Muscle of leg (tissue), 16 donors: ENCODE results near the gene ZBTB40. TPM values are rescaled to one million over a fixed set of nuclear protein-coding genes. Genes with fewer than 3 reads are reported as not detected.

Source experiments
- DNase-seq: peaks from one replicate; pipeline ENCODE4 v3.0.0; 2013
- H3K27ac ChIP-seq: one replicate; pipeline ENCODE4 v1.5.1; 2013; ENCODE audit warnings: mild to moderate bottlenecking, low read length, control low read depth
- H3K27me3 ChIP-seq: one replicate; pipeline ENCODE4 v1.6.1; 2013; ENCODE audit warnings: low read length; ENCODE audit not compliant: control insufficient read depth, insufficient read depth
- H3K36me3 ChIP-seq: one replicate; pipeline ENCODE4 v1.6.1; 2013; ENCODE audit warnings: low read length; ENCODE audit not compliant: control insufficient read depth, insufficient read depth
- H3K4me1 ChIP-seq: one replicate; pipeline ENCODE4 v1.6.1; 2013; ENCODE audit warnings: low read length; ENCODE audit not compliant: control insufficient read depth, insufficient read depth
- H3K4me3 ChIP-seq: one replicate; pipeline ENCODE4 v1.5.1; 2013; ENCODE audit warnings: low read length, control low read depth
- H3K9me3 ChIP-seq: replicated peaks from 2 replicates; pipeline ENCODE4 v1.6.1; 2013; ENCODE audit warnings: low read depth, low read length; ENCODE audit not compliant: control insufficient read depth
- WGBS: methylation state at CpG from one replicate; pipeline ENCODE4 v1.1.5; 2013; ENCODE audit warnings: missing lambda C conversion rate; ENCODE audit not compliant: insufficient coverage; 5-methylcytosine and 5-hydroxymethylcytosine counted together
- long read RNA-seq, 11 donors: transcript quantifications; one replicate each; lab custom pipeline, GENCODE V29; 2026
- polyA plus RNA-seq, 8 donors: library from polyadenylated mRNA; unstranded; fragments of 120-200 nt; gene quantifications; one replicate each; pipeline versions ENCODE4 v1.2.1 to v1.2.3, GENCODE V29; 2013; ENCODE audit warnings: inconsistent platforms in 1 of 8, low replicate concordance in 1 of 8; ENCODE audit not compliant: insufficient read length in 8 of 8, insufficient read depth in 1 of 8
- total RNA-seq: library from RNA; stranded (reverse); fragments of 120-200 nt; gene quantifications from one replicate; pipeline ENCODE4 v1.2.4, GENCODE V29; 2013

Gene ZBTB40
- total RNA-seq = 10.9 TPM
- polyA plus RNA-seq = 10 to 100 TPM; 10.3 to 15.2 (median 11.7) TPM
- long read RNA-seq, donor 1 = 0 reads
- long read RNA-seq, donor 2 = 0 reads
- long read RNA-seq, donor 3 = 0 reads
- long read RNA-seq, donor 4 = 0 reads
- long read RNA-seq, donor 5, full-length matches to known transcripts = 4 of 4 reads
- long read RNA-seq, donor 5, partial matches to known transcripts = 0 of 4 reads
- long read RNA-seq, donor 5, other reads (novel, unspliced or antisense) = 0 of 4 reads
- long read RNA-seq, donor 6, full-length matches to known transcripts = 1 of 1 reads
- long read RNA-seq, donor 6, partial matches to known transcripts = 0 of 1 reads
- long read RNA-seq, donor 6, other reads (novel, unspliced or antisense) = 0 of 1 reads
- long read RNA-seq, donor 7 = 0 reads
- long read RNA-seq, donor 8, full-length matches to known transcripts = 1 of 1 reads
- long read RNA-seq, donor 8, partial matches to known transcripts = 0 of 1 reads
- long read RNA-seq, donor 8, other reads (novel, unspliced or antisense) = 0 of 1 reads
- long read RNA-seq, donor 9 = 0 reads
- long read RNA-seq, donor 10 = 0 reads
- long read RNA-seq, donor 11 = 0 reads

GRCh38 chr1:22451702-22452480, at the start of gene ZBTB40:
Gene ZBTB40, plus strand, starts transcription at chr1:22451851. Its CDS starts 38,098 bp downstream, at chr1:22489949.
- Histone ChIP-seq H3K36me3 (no peaks in the 10 kb centered on the region), H3K27me3 (no peaks in the 10 kb centered on the region), H3K4me1 (peaks cover 30% of the 10 kb centered on the region), H3K27ac (peak within 1 kb of the TSS; percentile 98), H3K9me3 (no peaks in the 10 kb centered on the region), H3K4me3 (peak within 1 kb of the TSS; percentile 98)
- under 1% methylated on average over 56 of the region's 68 CpGs for WGBS
- DNase-seq = peak; percentile 99

- no peaks in the 10 kb centered on the region for H3K9me3 ChIP-seq
- WGBS = 37% methylated on average over 10 of the region's 12 CpGs
- H3K4me3 ChIP-seq = no peak overlapping the region
- H3K27me3 ChIP-seq = peaks cover 14% of the 10 kb centered on the region
- H3K27ac ChIP-seq = no peak overlapping the region
- no peaks in the 10 kb centered on the region for H3K4me1 ChIP-seq
- H3K36me3 ChIP-seq = no peaks in the 10 kb centered on the region
- no peak for DNase-seq
Measured at GRCh38 chr1:22402356-22403053, 49.1 kb upstream of the ZBTB40 start.

GRCh38 chr1:22404486-22404885, 47.2 kb upstream of the ZBTB40 start:
- no peaks in the 10 kb centered on the region for H3K36me3 ChIP-seq
- H3K9me3 ChIP-seq = no peaks in the 10 kb centered on the region
- no peak overlapping the region for H3K4me3 ChIP-seq
- WGBS = no CpG with 5 or more reads among the region's 5 CpGs
- H3K27ac ChIP-seq = no peak overlapping the region
- H3K4me1 ChIP-seq = no peaks in the 10 kb centered on the region
- no peak for DNase-seq
- H3K27me3 ChIP-seq = peaks cover 13% of the 10 kb centered on the region

- 84% methylated on average over 5 of the region's 13 CpGs for whole genome bisulfite sequencing
- no peak overlapping the region for H3K27ac ChIP-seq
- no peaks in the 10 kb centered on the region for H3K4me1 ChIP-seq
- no peaks in the 10 kb centered on the region for H3K36me3 ChIP-seq
- DNase-seq = no peak
- peaks cover 3% of the 10 kb centered on the region for H3K9me3 ChIP-seq
- peaks cover 10% of the 10 kb centered on the region for H3K27me3 ChIP-seq
- no peak overlapping the region for H3K4me3 ChIP-seq
Measured at GRCh38 chr1:22406722-22407495, 44.7 kb upstream of the ZBTB40 start.

DNA sequence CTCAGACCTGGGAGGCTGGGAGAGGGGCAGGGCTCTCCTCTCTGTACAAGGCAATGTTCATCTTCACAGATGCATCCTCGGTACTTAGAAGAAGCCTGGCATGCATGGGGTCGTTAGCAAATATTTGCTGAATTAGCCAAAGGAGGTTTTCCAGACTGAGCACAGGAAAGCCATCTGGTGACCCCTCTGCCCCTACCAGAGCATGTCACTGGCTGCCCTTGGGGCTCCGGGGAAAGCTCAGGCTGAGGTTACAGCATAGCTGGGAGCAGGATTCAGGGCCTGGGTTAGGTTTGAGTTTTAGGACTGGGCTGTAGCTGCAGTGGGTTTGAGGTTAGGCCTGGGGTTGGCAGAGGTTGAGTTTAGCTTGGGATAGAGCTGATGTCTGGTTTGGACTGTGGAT, 43.4 kb upstream of the ZBTB40 start:
- no peak for DNase-seq
- Histone ChIP-seq H3K27me3 (peaks cover 5% of the 10 kb centered on the region), H3K27ac (no peak overlapping the region), H3K36me3 (no peaks in the 10 kb centered on the region), H3K4me3 (no peak overlapping the region), H3K9me3 (peaks cover 3% of the 10 kb centered on the region), H3K4me1 (no peaks in the 10 kb centered on the region)
- WGBS = 29% methylated on average over 1 of the region's 3 CpGs

GRCh38 chr1:22410401-22410800, 41.2 kb upstream of the ZBTB40 start:
- Histone ChIP-seq H3K4me1 (no peaks in the 10 kb centered on the region), H3K36me3 (no peaks in the 10 kb centered on the region), H3K27me3 (peaks cover 2% of the 10 kb centered on the region), H3K4me3 (no peak overlapping the region), H3K9me3 (peaks cover 3% of the 10 kb centered on the region), H3K27ac (no peak overlapping the region)
- no peak for DNase-seq
- 80% methylated on average over 1 of the region's 3 CpGs for WGBS

DNA sequence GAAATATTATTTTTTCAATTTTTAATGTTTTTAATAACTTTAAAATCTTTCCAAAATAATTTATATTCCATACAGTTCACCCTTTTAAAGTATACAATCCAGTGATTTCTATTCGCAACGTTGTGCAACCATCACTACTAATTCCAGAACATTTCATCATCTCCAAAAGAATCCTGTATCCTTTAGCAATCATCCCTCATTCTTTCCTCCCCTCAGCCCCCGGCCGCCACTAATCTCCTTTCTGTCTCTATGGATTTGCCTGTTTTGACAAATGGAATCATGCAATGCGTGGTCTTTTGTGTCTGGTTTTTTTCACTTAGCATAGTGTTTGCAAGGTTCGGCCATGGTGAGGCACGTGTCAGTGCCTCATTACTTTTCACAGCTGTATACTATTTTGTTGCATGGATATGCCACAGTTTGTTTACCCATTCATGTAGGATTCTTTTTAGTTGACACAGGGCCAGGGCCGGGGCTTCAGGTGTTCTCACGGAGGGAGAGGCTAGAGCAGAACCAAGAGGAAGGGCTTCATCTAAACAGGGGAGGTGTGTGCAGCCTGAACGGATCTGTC, 40.6 kb upstream of the ZBTB40 start:
- Histone ChIP-seq H3K4me3 (no peak overlapping the region), H3K36me3 (no peaks in the 10 kb centered on the region), H3K27ac (no peak overlapping the region), H3K27me3 (peaks cover 2% of the 10 kb centered on the region), H3K9me3 (peaks cover 3% of the 10 kb centered on the region), H3K4me1 (no peaks in the 10 kb centered on the region)
- DNase-seq = no peak
- WGBS = 86% methylated on average over 6 of the region's 10 CpGs

- H3K27ac ChIP-seq = no peak overlapping the region
- 80% methylated on average over 1 of the region's 1 CpG for WGBS
- H3K27me3 ChIP-seq = peaks cover 2% of the 10 kb centered on the region
- peaks cover under 1% of the 10 kb centered on the region for H3K4me1 ChIP-seq
- no peaks in the 10 kb centered on the region for H3K36me3 ChIP-seq
- no peak for DNase-seq
- H3K9me3 ChIP-seq = peaks cover 3% of the 10 kb centered on the region
- no peak overlapping the region for H3K4me3 ChIP-seq
Measured at GRCh38 chr1:22411589-22411988, 40.1 kb upstream of the ZBTB40 start.
